DMS79 treated with DMSO at 0.1 percent for 48 hours (cell line): ENCODE data around the gene LHPP.

Experiments
- DNase-seq: peaks from one replicate; lab custom pipeline; 2025; lab: John Stamatoyannopoulos, UW

Gene LHPP

DNA sequence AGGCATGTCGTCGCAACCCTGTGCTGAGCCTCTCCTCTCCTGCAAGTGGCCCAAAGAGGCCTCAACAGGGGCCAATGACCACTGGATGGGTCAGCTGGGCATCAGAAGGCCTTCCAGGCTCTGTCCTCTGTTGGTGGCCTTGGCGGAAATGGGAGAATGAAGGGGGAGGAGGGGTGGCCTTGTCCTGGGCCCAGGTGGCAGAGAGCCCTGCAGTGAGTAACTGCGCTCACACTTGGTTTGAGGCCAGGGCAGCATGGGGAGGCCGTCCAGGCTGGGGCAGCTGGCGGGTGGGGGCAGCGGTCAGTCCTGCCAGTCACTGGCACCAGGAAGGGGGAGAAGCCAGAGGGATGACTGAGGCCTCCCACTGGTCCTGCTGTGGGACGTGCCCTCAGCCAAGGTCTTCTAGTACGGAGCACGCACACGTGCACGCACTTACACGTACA is 59.8 kb downstream of the LHPP start:
- DNase-seq, result no peak

DNA sequence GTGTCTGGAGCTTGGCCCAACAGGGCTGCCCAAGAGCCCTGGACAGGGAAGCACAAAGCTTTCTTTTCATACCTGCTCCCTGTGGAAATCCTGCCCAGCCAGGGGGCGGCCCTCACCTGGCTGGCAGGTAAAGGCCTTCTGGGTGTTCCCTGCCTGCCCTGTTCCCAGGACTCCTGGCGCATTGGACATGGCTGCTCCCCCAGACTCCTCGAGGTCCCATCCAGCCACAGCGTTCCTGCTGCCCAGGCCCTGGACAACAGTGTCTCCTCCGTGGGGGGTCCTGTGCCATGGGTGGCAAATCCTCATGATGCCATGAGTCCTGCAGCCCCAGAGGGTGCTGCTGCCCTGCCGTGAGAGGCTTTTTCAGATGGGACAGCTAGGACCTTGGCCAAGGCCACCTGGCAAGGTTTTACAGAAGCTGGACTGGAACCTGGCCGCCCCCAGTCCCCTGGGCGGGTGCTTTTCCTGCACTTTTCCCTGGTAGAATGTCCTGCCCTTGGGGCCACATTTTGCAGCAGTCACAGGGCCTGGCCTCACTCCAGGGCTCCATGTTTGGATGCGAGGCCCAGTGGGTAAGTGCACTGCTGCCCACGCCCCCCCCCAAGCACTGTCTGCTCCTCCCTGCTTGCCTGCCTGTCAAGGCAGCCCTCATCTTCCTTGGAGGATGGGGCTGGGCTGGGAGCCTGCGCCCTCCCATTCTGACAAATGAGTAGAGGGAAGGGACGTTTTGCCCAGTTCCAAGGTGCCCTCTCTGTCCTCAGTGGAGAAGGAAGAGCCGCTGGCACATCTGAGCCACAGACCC is 60.7 kb downstream of the LHPP start:
- no peak for DNase-seq

DNA sequence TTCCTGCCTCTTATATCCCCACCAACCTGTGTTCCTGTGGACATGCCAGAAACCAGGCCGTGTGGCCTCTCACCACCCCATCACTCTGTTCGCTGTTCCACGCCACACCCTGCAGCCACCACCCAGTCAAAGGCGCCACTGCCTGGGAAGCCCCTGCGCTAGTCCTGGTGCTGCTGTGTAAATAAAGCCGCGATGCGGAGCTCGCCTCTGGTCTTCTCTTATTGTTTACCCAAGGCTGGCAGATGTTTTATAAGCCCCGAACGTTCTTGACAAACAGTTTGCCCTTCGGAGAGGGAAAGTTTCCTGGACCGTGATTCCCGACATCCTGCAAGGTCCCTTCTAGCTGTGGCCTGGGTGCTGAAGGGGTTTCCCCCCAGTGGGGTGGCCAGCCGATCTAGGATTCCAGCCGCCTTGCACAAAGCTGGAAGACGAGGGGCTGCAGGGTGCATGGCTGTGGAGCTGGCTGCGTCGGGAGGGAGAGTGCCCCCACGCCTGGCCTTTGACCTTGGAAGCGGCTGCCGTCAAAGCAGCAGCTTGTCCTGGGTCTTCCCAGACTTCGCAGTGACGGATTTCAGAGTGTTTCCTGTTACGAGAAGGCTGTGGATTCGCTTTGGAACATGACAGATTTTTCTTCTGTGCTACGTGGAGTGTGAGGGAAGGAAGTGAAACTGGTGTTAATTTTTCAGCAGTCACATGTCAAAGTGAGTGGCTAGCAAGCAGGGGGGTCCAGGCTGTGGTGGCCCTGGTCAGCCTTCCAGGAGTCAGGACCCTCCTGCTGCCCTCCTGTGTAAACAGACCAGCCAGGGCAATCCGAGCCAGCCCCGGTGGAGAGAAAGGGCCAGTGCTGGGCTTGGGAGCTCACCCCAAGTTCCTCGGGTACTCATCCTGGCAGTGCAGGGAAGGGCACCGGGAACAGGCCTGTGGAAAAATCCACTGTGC is 61.6 kb downstream of the LHPP start:
- no peak for DNase-seq

DNA sequence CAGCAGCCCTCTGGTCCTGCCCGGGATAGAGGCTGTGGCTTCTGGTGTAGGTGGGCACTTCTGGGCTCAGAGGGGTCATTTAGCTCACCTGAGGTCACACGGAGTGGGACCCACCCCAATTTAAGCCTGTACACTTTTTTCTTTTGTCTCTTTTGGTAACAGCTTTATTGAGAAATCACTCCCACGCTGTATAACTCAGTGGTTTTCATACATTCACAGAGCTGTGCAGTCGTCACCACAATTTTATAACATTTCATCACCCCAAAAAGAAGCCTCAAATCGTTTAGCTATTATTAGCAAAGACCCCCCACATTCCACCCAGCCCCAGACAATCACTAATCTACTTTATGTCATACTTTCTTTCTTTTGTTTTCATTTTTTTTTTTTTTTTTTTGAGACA is 62.3 kb downstream of the LHPP start:
- no peak for DNase-seq

DNA sequence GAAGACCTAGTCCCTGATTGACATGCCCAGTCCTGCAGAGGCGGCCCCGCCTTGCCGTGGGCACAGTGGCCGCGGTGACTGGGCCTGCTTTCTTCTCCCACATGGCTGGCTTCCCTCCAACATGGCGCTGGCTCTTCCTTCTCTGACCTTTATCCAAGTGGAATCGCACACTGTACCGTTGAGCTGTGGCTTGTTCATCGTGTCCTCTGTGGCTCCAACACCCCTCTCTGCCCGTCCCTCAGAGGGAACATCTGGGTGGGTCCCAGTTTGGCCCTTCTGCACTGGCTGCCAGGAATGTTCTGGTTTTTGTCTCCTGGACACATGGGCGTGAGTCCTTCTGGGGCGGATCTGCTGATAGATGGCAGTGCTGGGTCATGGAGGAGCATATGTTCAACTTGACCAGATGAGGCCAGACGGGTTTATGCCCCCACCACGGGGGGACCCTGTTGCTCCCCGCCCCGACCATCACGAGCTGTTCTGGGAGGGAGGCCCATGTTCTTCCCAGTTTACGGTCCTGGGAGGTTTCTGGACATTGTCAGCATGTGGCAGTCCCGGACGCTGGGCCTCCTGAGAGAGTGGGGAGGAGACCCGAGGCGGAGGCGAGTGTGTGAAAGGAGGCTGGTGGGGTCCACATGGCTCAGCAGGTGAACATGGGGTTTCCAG is 63.5 kb downstream of the LHPP start:
- no peak for DNase-seq

DNA sequence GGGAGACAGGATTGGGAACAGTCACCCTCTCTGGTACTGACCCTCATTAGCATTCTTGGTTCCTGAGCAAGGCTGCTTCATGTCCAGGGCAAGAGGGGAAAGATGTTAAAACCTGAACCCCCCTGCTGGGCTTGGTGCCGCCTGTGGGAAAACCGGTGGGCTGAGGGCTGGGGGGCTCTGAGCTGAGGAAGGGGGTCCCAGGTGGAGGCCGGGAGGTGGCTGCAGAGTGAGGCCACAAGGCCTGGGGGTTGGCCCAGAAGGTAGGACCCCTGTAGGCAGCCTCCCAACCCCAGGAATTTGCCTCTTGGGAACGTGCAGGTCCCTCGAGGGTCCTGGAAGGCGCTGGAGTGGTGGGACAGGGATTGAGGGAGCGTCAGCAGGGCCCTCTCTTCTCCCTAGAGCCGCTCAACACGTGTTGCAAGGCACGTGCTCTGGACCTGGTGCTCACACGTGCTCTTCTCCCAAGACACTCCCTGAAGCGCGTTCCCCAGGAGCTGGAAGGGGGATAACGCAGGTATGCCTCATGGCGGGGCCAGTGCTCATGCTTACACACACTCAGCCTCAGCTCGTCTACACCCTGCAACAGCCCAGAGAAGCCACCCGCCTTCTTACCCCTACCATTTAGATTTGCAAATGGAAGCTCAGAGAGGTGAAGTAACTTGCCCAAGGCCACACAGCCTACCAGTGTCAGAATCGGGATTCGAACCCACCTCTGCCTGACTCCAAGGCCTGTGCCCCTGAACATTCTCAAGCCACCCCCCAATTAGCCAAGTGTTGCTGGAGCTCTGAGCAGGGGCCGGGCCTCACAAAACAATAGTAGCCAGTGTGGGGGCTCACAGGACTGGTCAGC is 64.4 kb downstream of the LHPP start:
- DNase-seq, result no peak

DNA sequence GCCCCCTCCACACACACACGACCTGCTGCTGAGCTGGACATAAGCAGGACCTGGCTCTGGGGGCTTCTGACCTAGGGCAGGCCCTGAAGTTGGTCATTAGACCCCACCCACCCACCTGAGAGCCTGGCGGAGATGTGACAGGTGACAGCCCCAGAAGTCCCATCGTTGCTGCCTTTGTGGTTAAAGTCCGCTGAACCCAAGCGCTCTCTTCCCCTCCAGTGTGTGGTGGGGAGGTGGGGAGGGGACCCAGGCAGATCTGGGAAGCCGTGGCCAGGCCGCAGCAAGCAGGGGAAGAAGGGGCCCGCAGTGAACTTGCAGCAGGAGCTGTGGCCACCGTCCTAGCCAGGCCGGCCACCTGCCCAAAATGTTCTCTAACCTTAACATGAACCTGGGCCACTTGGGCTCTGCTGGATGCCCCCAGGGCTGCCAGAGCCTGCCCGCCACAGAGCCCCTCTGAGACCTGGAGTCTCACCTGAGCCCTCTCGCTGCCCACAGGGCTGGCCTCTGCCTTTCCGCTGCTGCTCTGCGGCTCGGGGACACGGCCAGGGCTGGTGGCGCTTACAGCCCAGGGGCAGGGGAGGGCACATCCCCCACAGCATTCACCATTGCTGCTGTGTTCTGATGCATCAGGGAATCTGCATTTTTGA is 65.1 kb downstream of the LHPP start:
- no peak for DNase-seq

DNA sequence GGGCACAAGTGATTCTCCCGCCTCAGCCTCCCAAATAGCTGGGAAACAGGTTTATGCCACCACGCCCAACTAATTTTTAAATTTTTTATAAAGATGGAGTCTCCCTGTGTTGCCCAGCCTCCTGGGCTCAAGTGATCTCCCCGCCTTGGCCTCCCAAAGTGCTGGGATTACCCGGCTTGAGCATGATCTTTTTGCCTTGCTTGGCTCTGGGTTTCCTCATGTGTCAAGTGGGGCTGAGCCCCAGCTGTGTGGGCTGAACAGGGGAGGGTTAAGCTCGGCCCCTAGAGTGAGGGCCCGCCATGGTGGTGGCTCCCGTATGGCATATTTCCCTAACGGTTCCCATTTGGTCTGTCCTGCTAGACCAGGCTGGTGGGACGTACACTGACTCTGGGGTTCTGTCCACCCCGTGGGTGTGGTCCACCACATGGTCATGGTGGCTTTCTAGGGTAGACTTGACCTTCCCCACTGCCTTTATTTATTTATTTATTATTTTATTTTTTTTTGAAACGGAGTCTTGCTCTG is 66.3 kb downstream of the LHPP start:
- DNase-seq, result no peak

DNA sequence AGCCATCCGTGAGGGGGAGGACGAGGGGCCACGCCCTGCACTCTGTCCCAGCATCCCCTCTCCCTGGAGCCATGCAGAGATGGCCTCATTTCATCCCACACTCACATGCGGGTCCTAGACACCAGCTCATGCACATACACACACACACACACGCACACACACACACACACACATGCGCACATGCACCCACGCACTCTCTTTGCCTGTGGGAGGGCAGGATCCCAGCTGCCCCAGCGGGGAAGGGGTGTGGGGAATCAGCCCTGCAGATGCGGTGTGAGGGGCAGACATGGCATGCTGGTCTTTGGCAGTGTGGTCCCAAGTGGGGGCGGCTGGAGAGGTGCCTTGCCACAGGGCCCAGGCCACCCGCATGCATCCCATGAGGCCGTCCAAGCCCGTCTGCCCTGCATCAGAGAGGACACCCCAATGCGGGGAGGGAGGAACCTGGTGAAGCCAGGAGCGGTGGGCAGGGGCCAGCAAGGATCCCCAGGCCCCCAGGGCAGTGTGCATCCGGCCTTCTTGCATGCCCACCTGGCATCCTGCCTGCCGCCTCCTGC is 68.1 kb downstream of the LHPP start:
- DNase-seq, result no peak

DNA sequence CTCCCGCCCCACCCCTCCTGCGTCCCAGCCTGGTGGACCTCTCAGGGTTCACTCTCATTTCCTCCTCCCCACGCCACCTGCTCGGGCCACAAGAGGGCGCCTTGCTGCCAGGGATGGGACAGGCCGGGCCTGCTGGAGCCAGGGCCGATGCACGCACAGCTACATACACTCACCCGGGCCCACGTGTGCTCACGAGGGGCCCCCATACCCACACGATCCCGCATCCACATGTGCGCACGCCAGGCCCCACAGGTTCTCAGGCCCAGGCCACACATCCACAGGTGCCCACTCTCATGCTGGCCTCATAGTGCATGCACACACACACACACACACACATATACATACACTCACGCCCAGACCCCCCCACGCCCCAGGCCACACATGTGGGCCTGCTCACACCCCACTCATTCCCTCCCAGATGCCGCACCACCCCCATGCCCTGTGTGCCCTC is 68.6 kb downstream of the LHPP start:
- DNase-seq, result peak; percentile 45

DNA sequence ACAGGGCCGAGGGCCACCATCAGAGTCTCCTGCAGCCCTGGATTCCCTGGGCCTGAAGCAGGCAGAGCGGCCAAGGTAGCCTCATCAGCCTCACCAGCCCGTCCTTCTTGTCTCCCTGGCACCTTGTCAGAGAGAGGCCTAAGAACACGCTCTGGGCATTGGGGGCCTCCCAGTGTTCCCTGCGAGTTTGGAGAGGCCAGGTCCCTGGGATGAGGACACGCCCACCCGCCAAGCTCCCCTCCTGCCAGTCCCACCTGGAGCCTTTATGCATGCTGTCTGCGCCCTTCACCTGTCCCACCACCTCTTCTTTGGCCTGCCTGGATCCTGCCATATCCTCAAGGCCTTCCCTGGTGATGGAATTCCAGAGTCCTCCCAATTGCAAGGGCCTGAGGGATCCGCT is 69.2 kb downstream of the LHPP start:
- no peak for DNase-seq

DNA sequence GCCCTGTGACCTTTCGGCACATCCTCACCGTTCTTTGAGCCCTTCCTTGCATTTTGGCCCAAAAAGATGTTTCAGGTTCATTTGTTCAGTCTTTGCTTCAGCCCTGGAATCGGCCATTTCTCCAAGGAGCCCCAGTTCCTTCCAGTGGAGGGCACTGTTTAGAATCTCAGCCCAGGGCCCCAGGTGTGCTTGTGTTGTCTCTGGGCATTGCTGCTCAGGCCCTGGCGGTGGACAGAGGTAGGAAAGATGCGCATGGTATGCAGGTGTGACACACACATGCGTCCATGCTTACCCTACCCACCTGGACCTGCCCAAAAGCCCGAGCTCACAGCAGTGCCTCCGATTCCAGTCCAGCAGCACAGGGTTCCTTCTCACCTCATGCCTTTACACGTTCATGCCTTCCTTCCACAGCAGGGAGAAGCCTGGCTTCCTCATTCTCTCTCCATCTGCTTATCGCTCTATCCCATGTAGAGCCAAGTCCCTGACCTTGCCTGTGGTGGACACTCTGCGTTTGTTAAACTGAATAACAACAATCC is 70.6 kb downstream of the LHPP start:
- no peak for DNase-seq

DNA sequence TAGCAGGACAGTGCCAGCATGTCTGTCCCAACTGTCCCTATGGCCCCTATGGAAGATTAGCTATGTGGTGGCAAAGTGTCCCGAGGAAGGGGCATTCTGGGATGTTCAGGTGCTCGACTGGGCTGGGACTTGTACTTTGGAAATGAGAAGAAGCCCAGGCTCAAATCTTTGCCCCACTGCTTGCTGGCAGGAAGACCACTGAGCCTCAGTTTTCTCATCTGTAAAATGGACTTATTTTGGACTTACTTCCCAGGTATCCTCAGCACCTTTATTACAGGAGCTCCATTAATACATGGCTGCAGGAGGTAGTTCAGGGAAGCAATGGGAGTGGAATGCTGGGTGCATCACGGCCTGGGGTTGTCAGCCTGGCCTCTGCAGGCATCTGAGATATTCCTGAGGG is 71.2 kb downstream of the LHPP start:
- DNase-seq, result no peak

DNA sequence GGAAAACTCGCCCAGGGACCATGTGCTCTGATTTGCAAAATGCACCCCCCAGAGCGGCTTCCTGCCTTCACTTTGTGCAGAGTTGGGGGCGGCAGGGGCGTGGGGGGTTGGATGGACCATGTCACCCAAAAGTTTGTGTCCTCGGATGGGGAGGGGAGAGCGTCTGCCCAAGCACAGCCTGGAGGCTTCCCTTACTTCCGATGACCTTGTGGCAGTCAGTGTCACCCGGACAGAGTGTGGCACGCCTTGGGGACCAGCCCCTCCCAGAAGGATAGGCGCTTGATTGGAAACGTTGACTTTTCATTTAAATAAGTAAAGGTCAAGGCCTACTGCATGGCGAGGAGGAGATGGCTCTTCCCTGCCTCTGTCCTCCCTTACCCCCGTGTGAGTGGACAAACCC is 71.6 kb downstream of the LHPP start:
- DNase-seq, result no peak

DNA sequence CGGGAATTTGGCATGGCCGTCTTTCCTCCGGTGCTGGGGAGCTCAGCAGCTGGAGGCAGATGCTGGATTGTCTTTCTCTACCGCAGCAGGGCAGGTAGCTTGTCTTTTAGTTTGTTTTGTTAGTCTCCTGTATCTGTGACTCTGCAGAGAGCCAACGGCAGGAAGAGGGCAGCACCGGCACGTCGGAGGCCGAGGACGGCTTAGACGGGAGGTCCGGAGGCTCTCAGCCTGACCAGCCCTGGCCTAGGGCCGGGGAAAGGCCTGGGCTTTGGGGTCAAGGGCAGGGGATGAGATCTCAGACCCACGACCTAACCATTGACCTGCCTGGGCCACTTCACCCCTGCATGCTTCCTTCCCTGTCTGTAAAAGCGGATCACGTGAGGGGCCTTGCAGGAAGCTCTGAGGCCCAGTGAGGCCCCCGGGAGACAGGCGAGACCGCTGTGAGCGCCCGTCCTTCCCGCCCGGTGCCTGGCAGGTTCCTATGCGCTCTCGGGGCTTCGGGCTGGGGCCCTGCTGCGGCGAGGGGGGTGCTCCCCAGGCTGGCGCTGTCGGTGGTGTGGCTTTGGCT is 72.7 kb downstream of the LHPP start:
- no peak for DNase-seq

DNA sequence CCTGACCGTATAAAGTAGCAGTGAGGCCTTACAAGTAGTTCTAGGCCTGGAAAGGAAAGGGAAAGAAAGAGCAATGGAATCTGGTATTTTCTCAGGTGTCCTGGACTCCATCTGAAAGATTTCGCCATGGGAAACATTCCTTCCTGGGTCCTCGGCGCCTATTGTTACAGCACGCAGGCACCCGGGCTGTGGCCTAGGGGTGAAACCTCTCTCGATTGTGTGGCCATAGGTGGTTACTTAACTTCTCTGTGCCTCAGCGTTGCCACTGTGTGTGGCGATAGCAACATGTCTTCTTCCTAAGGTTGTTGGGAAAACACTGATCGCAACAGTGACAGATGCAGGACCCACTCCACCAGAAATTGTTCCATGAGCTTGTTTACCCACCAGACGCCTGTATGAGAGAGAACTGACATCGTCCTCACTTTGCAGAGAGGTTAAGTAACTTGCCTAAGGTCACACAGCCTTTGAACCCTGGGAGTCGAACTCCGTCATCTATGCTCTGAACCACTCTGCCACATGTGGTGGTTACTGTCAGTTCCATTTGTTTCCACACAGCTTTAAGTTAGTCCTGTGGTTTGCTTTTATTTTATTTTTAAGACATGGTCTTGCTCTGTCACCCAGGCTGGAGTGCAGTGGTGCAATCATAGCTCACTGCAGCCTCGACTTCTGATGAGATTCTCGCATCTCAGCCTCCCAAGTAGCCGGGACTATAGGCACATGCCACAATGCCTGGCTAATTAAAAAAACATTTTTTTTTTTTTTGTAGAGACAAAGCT is 73.4 kb downstream of the LHPP start:
- DNase-seq, result no peak

DNA sequence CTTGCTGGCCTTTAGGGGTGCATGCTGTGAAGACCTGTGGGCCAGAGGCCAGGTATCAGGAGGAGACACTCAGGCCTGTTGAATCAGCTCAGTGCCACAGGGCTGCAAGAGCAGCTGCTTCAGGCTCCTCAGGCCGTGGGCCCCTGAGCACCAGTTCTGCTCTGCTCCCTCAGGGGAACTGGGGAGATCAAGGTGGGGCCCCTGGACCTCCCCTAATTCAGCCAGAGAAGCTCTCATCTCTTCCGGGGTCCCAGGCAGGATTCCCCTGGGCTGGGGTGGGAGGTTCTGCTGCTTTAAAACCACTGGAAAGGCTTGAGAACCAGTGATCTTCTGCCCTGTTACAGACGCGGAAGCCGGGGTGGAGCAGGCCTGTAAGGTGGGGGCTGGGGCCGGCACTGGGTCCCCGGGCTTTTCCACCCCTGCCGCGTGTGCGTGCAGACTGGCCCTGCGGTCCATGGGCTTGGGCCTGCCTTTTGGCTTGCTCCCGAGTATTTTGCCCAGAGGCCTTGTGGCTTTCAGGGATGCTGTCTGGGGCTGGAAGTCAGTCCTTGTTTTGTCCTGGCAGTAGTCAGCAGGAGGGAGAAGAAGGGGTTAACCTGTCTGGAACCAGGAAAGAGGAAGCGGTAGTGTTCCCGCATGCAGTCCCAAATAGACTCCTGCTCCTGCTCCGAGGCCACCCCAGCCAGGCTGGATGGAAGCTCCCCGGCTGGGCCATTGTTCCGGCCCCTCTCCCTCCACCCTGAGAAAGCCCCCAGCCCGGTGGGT is 74.3 kb downstream of the LHPP start:
- no peak for DNase-seq

DNA sequence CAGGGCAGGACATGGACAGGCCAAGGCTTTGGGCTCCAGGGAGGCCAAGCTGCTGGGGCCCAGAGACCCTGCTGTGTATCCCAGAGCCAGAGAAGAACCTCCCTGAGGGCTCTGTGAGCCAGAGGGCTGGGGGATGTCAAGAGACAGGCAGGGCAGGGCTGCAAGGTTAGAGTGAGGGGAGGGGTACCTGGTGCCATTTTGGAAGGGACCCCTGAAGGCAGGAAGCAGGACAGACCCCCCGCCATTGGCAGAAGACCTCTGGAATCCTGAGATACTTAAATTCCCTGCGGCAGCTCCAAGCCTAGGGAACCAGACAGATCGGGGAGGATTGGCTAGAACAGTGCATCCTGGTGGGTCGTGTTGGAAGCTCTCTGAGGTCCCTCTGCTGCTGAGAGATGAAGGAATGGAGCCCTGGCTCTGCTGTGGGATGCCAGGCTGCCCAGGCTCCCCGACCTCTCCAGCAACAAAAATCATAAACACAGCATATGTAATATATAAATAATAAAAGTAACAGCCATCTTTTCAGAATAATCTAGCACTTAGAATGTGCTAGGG is 75.0 kb downstream of the LHPP start:
- DNase-seq, result no peak
